ENCODE results near the gene HELLS. TPM values are rescaled to one million over a fixed set of nuclear protein-coding genes. Genes with fewer than 3 reads are reported as not detected.
A peak's percentile ranks its signal among the peaks of the same experiment; 100 is the strongest.

Gene HELLS
- total and polyA plus RNA-seq, 2 of the 8 experiments (the other 6 are each of a cell fraction or from before 2014, with no cell fraction given), result 147 to 371 TPM

GRCh38 chr10:94623572-94623971 lies 78.0 kb downstream of the HELLS start:
- WGBS, 2 experiments (ENCODE audit: extremely low coverage in 1 of 2, insufficient coverage in 1 of 2, insufficient read length in 1 of 2, insufficient replicate concordance in 2 of 2, low coverage in 1 of 2, low lambda C conversion rate in 2 of 2, missing lambda C conversion rate in 1 of 2), result 83% methylated on average over 2 of the region's 2 CpGs; no CpG with 5 or more reads in 1 of the 2 experiments
- POLR2A ChIA-PET (ENCODE audit: partially characterized antibody), result interaction anchor here (1.1 to 2.9 kb wide), 3 partner anchors 9 to 16 kb away, joined by 3 to 10 read pairs (median 6); no protein-coding TSS in a partner anchor
- TF ChIP-seq E2F6 (IDR thresholded peaks at IDR 0.05), result no peak
- peak; percentile 71; the same call in 1 of the 2 replicates for TF ChIP-seq KDM1A (IDR thresholded peaks at IDR 0.05; ENCODE audit: borderline replicate concordance, low read length)
- peak; percentile 57 for TF ChIP-seq NANOG (IDR thresholded peaks at IDR 0.05; ENCODE audit: insufficient read depth, low read depth, low read length, poor library complexity, severe bottlenecking)
- TF ChIP-seq TCF12 (IDR thresholded peaks at IDR 0.05; ENCODE audit: low read depth, low read length), result no peak
- TF ChIP-seq ASH2L (IDR thresholded peaks at IDR 0.05; ENCODE audit: low read length), result peak; percentile 11
- no peak for TF ChIP-seq SP4 (IDR thresholded peaks at IDR 0.05; ENCODE audit: low read length)
- TF ChIP-seq HDAC2 (IDR thresholded peaks at IDR 0.05; ENCODE audit: borderline replicate concordance in 1 of 2, low read depth in 2 of 2, low read length in 2 of 2), result peak in 1 of 2 experiments; percentile 22; a peak in 2 of 4 replicates
- TF ChIP-seq USF2 (IDR thresholded peaks at IDR 0.05; ENCODE audit: low read length), result no peak
- TF ChIP-seq ATF2 (IDR thresholded peaks at IDR 0.05; ENCODE audit: low read length), result peak; percentile 48; the same call in 1 of the 2 replicates

More at GRCh38 chr10:94623572-94623971, 78.0 kb downstream of the HELLS start:
- Histone ChIP-seq H2BK120ac (replicated peaks; ENCODE audit: low read depth, low read length) (no peak overlapping the region), H4K20me1 (replicated peaks in 1 of 2; ENCODE audit: control insufficient read depth in 1 of 2, insufficient read depth in 2 of 2, low read length in 2 of 2) (no peaks in the 10 kb centered on the region), H3K18ac (ENCODE audit: extremely low read depth, low read length) (no peak overlapping the region), H2BK20ac (ENCODE audit: low read length) (peak overlapping the region; percentile 92; the same call in 1 of the 2 replicates), H4K5ac (ENCODE audit: insufficient read length, low read depth, low read length) (no peak overlapping the region), H2AK5ac (ENCODE audit: low read depth, low read length) (no peak overlapping the region), H3K4me2 (ENCODE audit: insufficient read depth in 1 of 2, low read depth in 2 of 2, low read length in 2 of 2) (no peak overlapping the region), H3K4me1 (replicated peaks in 1 of 4; ENCODE audit: control insufficient read depth in 3 of 4, insufficient read depth in 4 of 4, low read length in 3 of 4) (peaks cover 0 to 12% (median 7%) of the 10 kb centered on the region in 4 experiments; a peak in 3 of 7 replicates), H3K4me3 (ENCODE audit: extremely low read depth in 1 of 4, insufficient read depth in 2 of 4, low read depth in 3 of 4, low read length in 4 of 4) (peak overlapping the region in 1 of 4 experiments; percentile 17; a peak in 1 of 8 replicates), H3K23ac (ENCODE audit: insufficient read length) (no peak overlapping the region), H2BK12ac (ENCODE audit: low read depth, low read length) (peak overlapping the region; percentile 60; the same call in 1 of the 2 replicates), H4K8ac (ENCODE audit: extremely low read depth, insufficient read depth, low read length) (no peak overlapping the region), H3K4ac (replicated peaks; ENCODE audit: insufficient read length, low read depth, low read length) (no peak overlapping the region), H2BK5ac (ENCODE audit: low read depth, low read length) (no peak overlapping the region), H3K79me1 (ENCODE audit: low read depth, low read length) (no peaks in the 10 kb centered on the region), H3K9ac (replicated peaks in 1 of 4; ENCODE audit: extremely low read depth in 1 of 4, low read depth in 3 of 4, low read length in 3 of 4) (no peak overlapping the region), H3K56ac (replicated peaks; ENCODE audit: insufficient read length, low read depth, low read length) (no peak overlapping the region), H4K91ac (replicated peaks; ENCODE audit: insufficient read length, low read length) (no peak overlapping the region), H3K27me3 (replicated peaks in 1 of 4; ENCODE audit: control insufficient read depth in 3 of 4, extremely low read depth in 1 of 4, insufficient read depth in 3 of 4, low read length in 3 of 4) (no peaks in the 10 kb centered on the region), H3K14ac (ENCODE audit: insufficient read length) (no peak overlapping the region), H2AFZ (ENCODE audit: low read length) (no peak overlapping the region), H3K23me2 (ENCODE audit: low read depth, low read length) (no peaks in the 10 kb centered on the region), H3K79me2 (ENCODE audit: control insufficient read depth in 1 of 2, insufficient read depth in 2 of 2, low read length in 2 of 2) (no peaks in the 10 kb centered on the region), H3K9me3 (ENCODE audit: insufficient read depth in 2 of 2, low read depth in 1 of 2, low read length in 1 of 2) (peaks cover 7 to 11% of the 10 kb centered on the region in 2 experiments), H3K36me3 (ENCODE audit: control insufficient read depth in 2 of 4, insufficient read depth in 4 of 4, low read length in 3 of 4) (no peaks in the 10 kb centered on the region; a peak in 1 of 8 replicates), H3K27ac (ENCODE audit: low read depth, low read length) (0 out of 2 replicates have a peak overlapping the region, but pooled peaks have one; percentile 38), H2BK15ac (ENCODE audit: low read length) (no peak overlapping the region)
- DNase-seq (ENCODE audit: low read depth in 1 of 2, low spot score in 2 of 2), result peak in 1 of 2 experiments; percentile 31
- CTCF ChIA-PET (ENCODE audit: partially characterized antibody), result interaction anchor here (1.5 kb wide), 1 partner anchor 16 kb away, joined by 5 read pairs; no protein-coding TSS in a partner anchor
- no peak for FAIRE-seq

All from H1 (cell line).